ENCODE data around the gene MYO1E.
"Not testable (repeated sequence)": the region's sequence is repeated elsewhere in the genome, so short reads cannot be mapped to it uniquely, and the experiment has no call there.

Gene MYO1E

GRCh38 chr15:59131456-59131855, 241.2 kb downstream of the MYO1E start:
- in situ Hi-C loops (cut with MboI; ENCODE audit: low pct_unique_long_range_greater_than_20kb, low sequenced_read_pairs, unreplicated experiment): no loop called here
- no peak for DNase-seq (ENCODE audit: low spot score)
- no peak for TF ChIP-seq CTCF (IDR thresholded peaks at IDR 0.05; ENCODE audit: extremely low read depth, insufficient read depth, missing control alignments)

- in situ Hi-C loops (cut with MboI; ENCODE audit: low pct_unique_long_range_greater_than_20kb, low sequenced_read_pairs, unreplicated experiment); DNase-seq (ENCODE audit: low spot score): not testable (repeated sequence)
These were observed 245.4 kb downstream of the MYO1E start for GRCh38 chr15:59127255-59127654.

GRCh38 chr15:59125683-59126082, 247.0 kb downstream of the MYO1E start:
- in situ Hi-C loops (cut with MboI; ENCODE audit: low pct_unique_long_range_greater_than_20kb, low sequenced_read_pairs, unreplicated experiment); DNase-seq (ENCODE audit: low spot score): not testable (repeated sequence)

GRCh38 chr15:59124261-59124660, 248.4 kb downstream of the MYO1E start:
- DNase-seq (ENCODE audit: low spot score): no peak
- in situ Hi-C loops (cut with MboI; ENCODE audit: low pct_unique_long_range_greater_than_20kb, low sequenced_read_pairs, unreplicated experiment): no loop called here
- no peak for TF ChIP-seq CTCF (IDR thresholded peaks at IDR 0.05; ENCODE audit: extremely low read depth, insufficient read depth, missing control alignments)

- no peak for TF ChIP-seq CTCF (IDR thresholded peaks at IDR 0.05; ENCODE audit: extremely low read depth, insufficient read depth, missing control alignments)
These were observed 251.7 kb downstream of the MYO1E start for GRCh38 chr15:59120937-59121336.

GRCh38 chr15:59119625-59120024, 253.0 kb downstream of the MYO1E start:
- no peak for TF ChIP-seq CTCF (IDR thresholded peaks at IDR 0.05; ENCODE audit: extremely low read depth, insufficient read depth, missing control alignments)
- DNase-seq (ENCODE audit: low spot score): no peak
- in situ Hi-C loops (cut with MboI; ENCODE audit: low pct_unique_long_range_greater_than_20kb, low sequenced_read_pairs, unreplicated experiment): no loop called here

More at GRCh38 chr15:59120937-59121336, 251.7 kb downstream of the MYO1E start:
- in situ Hi-C loops (cut with MboI; ENCODE audit: low pct_unique_long_range_greater_than_20kb, low sequenced_read_pairs, unreplicated experiment): no loop called here
- DNase-seq (ENCODE audit: low spot score): no peak

- in situ Hi-C loops (cut with MboI; ENCODE audit: low pct_unique_long_range_greater_than_20kb, low sequenced_read_pairs, unreplicated experiment): no loop called here
- no peak for DNase-seq (ENCODE audit: low spot score)
- no peak for TF ChIP-seq CTCF (IDR thresholded peaks at IDR 0.05; ENCODE audit: extremely low read depth, insufficient read depth, missing control alignments)
These were observed 255.9 kb downstream of the MYO1E start for GRCh38 chr15:59116771-59117170.

- no peak for TF ChIP-seq CTCF (IDR thresholded peaks at IDR 0.05; ENCODE audit: extremely low read depth, insufficient read depth, missing control alignments)
- in situ Hi-C loops (cut with MboI; ENCODE audit: low pct_unique_long_range_greater_than_20kb, low sequenced_read_pairs, unreplicated experiment): no loop called here
- no peak for DNase-seq (ENCODE audit: low spot score)
These were observed 256.5 kb downstream of the MYO1E start for GRCh38 chr15:59116141-59116540.

Data from GM13977 (cell line).